GM12873 (cell line): ENCODE data around the gene ZAR1L.

Experiments used
- TF ChIP-seq, protein P1 (sequence below): IDR thresholded peaks from 2 replicates; pipeline ENCODE4 v1.5.1; 2012; ENCODE audit warnings: low read depth, mild to moderate bottlenecking, moderate library complexity, low read length, control low read depth; ENCODE audit not compliant: insufficient read depth; ENCODE audit errors: missing control alignments

The ZAR1L gene

DNA sequence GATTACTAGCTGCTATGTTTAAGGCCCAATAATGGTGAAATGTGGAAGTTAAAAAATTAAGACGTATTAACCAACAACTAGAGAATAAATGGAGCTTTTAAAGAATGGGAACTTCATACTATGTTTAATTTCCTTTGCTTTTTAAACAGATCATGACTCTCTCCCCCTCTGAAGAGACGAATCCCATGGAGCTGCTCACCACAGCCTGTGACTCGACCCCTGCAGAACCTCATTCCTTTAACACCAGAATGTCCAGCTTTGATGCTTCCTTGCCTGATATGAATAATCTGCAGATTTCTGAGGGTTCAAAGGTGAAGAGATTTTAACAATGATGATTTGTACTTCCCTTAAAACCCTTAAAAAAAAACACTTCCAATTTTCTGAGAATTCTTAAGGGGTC, 53.0 kb downstream of the ZAR1L start:
- TF ChIP-seq, protein P1, sequence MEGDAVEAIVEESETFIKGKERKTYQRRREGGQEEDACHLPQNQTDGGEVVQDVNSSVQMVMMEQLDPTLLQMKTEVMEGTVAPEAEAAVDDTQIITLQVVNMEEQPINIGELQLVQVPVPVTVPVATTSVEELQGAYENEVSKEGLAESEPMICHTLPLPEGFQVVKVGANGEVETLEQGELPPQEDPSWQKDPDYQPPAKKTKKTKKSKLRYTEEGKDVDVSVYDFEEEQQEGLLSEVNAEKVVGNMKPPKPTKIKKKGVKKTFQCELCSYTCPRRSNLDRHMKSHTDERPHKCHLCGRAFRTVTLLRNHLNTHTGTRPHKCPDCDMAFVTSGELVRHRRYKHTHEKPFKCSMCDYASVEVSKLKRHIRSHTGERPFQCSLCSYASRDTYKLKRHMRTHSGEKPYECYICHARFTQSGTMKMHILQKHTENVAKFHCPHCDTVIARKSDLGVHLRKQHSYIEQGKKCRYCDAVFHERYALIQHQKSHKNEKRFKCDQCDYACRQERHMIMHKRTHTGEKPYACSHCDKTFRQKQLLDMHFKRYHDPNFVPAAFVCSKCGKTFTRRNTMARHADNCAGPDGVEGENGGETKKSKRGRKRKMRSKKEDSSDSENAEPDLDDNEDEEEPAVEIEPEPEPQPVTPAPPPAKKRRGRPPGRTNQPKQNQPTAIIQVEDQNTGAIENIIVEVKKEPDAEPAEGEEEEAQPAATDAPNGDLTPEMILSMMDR: no peak

- TF ChIP-seq, protein P1: no peak
Observed at GRCh38 chr13:32261567-32261966, 53.6 kb downstream of the ZAR1L start.

GRCh38 chr13:32259116-32259515, 56.0 kb downstream of the ZAR1L start:
- TF ChIP-seq, protein P1: peak; percentile 29

- TF ChIP-seq, protein P1: no peak
Observed at GRCh38 chr13:32257649-32258048, 57.5 kb downstream of the ZAR1L start.

DNA sequence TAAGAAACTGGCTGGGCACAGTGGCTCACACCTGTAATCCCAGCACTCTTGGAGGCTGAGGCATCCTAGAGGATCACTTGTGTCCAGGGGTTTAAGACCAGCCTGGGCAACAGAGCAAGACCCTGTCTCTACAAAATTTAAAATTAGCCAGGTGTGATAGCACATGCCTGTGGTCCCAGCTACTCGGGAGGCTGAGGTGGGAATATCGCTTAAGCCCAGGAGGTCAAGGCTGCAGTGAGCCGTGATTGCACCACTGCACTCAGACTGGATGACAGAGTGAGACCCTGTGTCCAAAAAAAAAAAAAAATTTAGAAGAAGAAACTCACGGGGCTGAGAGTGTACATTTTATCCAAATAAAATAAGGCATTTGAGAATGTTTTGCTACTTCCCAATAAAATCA, 58.9 kb downstream of the ZAR1L start:
- TF ChIP-seq, protein P1: no peak

- TF ChIP-seq, protein P1: no peak
Observed at GRCh38 chr13:32255724-32256109, 59.4 kb downstream of the ZAR1L start.

GRCh38 chr13:32254916-32255723, 60.0 kb downstream of the ZAR1L start:
- TF ChIP-seq, protein P1: no peak
